H1 (cell line): ENCODE results near the gene CDYL. TPM values are rescaled to one million over a fixed set of nuclear protein-coding genes. Genes with fewer than 3 reads are reported as not detected.

Experiments used
- CTCF ChIA-PET: fragments of 300-600 bp; sonication (Branson Sonifier 250); formaldehyde crosslinking; loops from one replicate; lab custom pipeline; 2021; ENCODE audit not compliant: partially characterized antibody; lab: Charles Lee
- POLR2A ChIA-PET: fragments of 300-600 bp; sonication (Branson Sonifier 250); formaldehyde crosslinking; loops from one replicate; lab custom pipeline; 2021; ENCODE audit warnings: inconsistent platforms; ENCODE audit not compliant: partially characterized antibody; lab: Charles Lee
- DNase-seq, 2 experiments: peaks; one replicate each; pipeline versions ENCODE4 v3.0.0 to v3.0.0-alpha.2; 2010 to 2022; ENCODE audit warnings: low spot score in 2 of 2, low read depth in 1 of 2, mixed read lengths in 1 of 2
- FAIRE-seq: peaks from 2 replicates; lab custom pipeline; 2011; peaks lifted over from hg19 to GRCh38; lab: Jason Lieb, UNC
- H2AFZ ChIP-seq: 2 replicates; pipeline ENCODE4 v1.8.1; 2012; ENCODE audit warnings: low read length, inconsistent platforms
- H2AK5ac ChIP-seq: 2 replicates; pipeline ENCODE4 v1.6.1; 2013; ENCODE audit warnings: low read depth, low read length
- H2BK120ac ChIP-seq: replicated peaks from 2 replicates; pipeline ENCODE3; 2013; ENCODE audit warnings: low read depth, low read length, inconsistent platforms
- H2BK12ac ChIP-seq: 2 replicates; pipeline ENCODE4 v1.6.1; 2013; ENCODE audit warnings: low read depth, low read length
- H2BK15ac ChIP-seq: 2 replicates; pipeline ENCODE4 v1.6.1; 2013; ENCODE audit warnings: low read length
- H2BK20ac ChIP-seq: 2 replicates; pipeline ENCODE4 v1.6.1; 2013; ENCODE audit warnings: low read length
- H2BK5ac ChIP-seq: 2 replicates; pipeline ENCODE4 v1.6.1; 2013; ENCODE audit warnings: low read depth, low read length
- H3K14ac ChIP-seq: 2 replicates; pipeline ENCODE4 v1.6.1; 2013; ENCODE audit warnings: inconsistent platforms; ENCODE audit not compliant: insufficient read length
- H3K18ac ChIP-seq: 2 replicates; pipeline ENCODE4 v1.6.1; 2013; ENCODE audit warnings: low read length; ENCODE audit errors: extremely low read depth
- H3K23ac ChIP-seq: 2 replicates; pipeline ENCODE4 v1.6.1; 2013; ENCODE audit warnings: inconsistent platforms; ENCODE audit not compliant: insufficient read length
- H3K23me2 ChIP-seq: 2 replicates; pipeline ENCODE4 v1.6.1; 2013; ENCODE audit warnings: low read depth, low read length
- H3K27ac ChIP-seq: 2 replicates; pipeline ENCODE4 v1.6.1; 2011; ENCODE audit warnings: low read depth, low read length, inconsistent platforms
- H3K27me3 ChIP-seq, 4 experiments: replicated peaks in 1 of 4; 1 replicate in 1 of 4; 2 replicates in 3 of 4; pipeline versions ENCODE4 v1.6.1 to v1.8.1; 2011 to 2013; ENCODE audit warnings: low read length in 3 of 4, mild to moderate bottlenecking in 3 of 4, inconsistent platforms in 2 of 4, mixed read lengths in 2 of 4, moderate library complexity in 1 of 4; ENCODE audit not compliant: control insufficient read depth in 3 of 4, insufficient read depth in 3 of 4; ENCODE audit errors: extremely low read depth in 1 of 4
- H3K36me3 ChIP-seq, 4 experiments: 2 replicates each; pipeline versions ENCODE4 v1.6.1 to v1.8.1; 2011 to 2013; ENCODE audit warnings: mild to moderate bottlenecking in 4 of 4, low read length in 3 of 4, moderate library complexity in 2 of 4, control low read depth in 1 of 4, inconsistent platforms in 1 of 4; ENCODE audit not compliant: insufficient read depth in 4 of 4, control insufficient read depth in 2 of 4
- H3K4ac ChIP-seq: replicated peaks from 2 replicates; pipeline ENCODE3; 2013; ENCODE audit warnings: low read length, low read depth, mixed read lengths, inconsistent platforms; ENCODE audit not compliant: insufficient read length
- H3K4me1 ChIP-seq, 4 experiments: replicated peaks in 1 of 4; 1 replicate in 1 of 4; 2 replicates in 3 of 4; pipeline versions ENCODE4 v1.6.1 to v1.8.1; 2011 to 2013; ENCODE audit warnings: low read length in 3 of 4, inconsistent platforms in 2 of 4, mixed read lengths in 1 of 4; ENCODE audit not compliant: insufficient read depth in 4 of 4, control insufficient read depth in 3 of 4
- H3K4me2 ChIP-seq, 2 experiments: 2 replicates each; pipeline versions ENCODE4 v1.6.1 to v1.8.1; 2011 to 2013; ENCODE audit warnings: low read depth in 2 of 2, low read length in 2 of 2, control low read depth in 1 of 2, inconsistent platforms in 1 of 2, mild to moderate bottlenecking in 1 of 2; ENCODE audit not compliant: insufficient read depth in 1 of 2
- H3K4me3 ChIP-seq, 4 experiments: fragments of 200-600, 300-600 bp in 1 of 4; sonication (generic), shearing (Covaris generic), sonication (Bioruptor Twin) in 1 of 4; 2 replicates each; pipeline versions ENCODE4 v1.5.1 to v1.8.1; 2011 to 2016; ENCODE audit warnings: low read length in 4 of 4, low read depth in 3 of 4, control low read depth in 2 of 4, inconsistent platforms in 2 of 4, mild to moderate bottlenecking in 2 of 4, mixed read lengths in 1 of 4, moderate library complexity in 1 of 4; ENCODE audit not compliant: insufficient read depth in 2 of 4; ENCODE audit errors: extremely low read depth in 1 of 4
- H3K56ac ChIP-seq: replicated peaks from 2 replicates; pipeline ENCODE3; 2013; ENCODE audit warnings: low read depth, mild to moderate bottlenecking, mixed read lengths, low read length, inconsistent platforms; ENCODE audit not compliant: insufficient read length
- H3K79me1 ChIP-seq: 2 replicates; pipeline ENCODE4 v1.6.1; 2013; ENCODE audit warnings: low read depth, low read length, control low read depth
- H3K79me2 ChIP-seq, 2 experiments: 2 replicates each; pipeline versions ENCODE4 v1.6.1 to v1.8.1; 2012 to 2013; ENCODE audit warnings: low read length in 2 of 2, mild to moderate bottlenecking in 2 of 2, inconsistent platforms in 1 of 2; ENCODE audit not compliant: insufficient read depth in 2 of 2, control insufficient read depth in 1 of 2
- H3K9ac ChIP-seq, 4 experiments: replicated peaks in 1 of 4; 1 replicate in 1 of 4; 2 replicates in 3 of 4; pipeline versions ENCODE4 v1.6.1 to v1.8.1; 2011 to 2013; ENCODE audit warnings: low read depth in 3 of 4, low read length in 3 of 4, control low read depth in 2 of 4, mild to moderate bottlenecking in 2 of 4, moderate library complexity in 2 of 4, inconsistent platforms in 1 of 4; ENCODE audit errors: extremely low read depth in 1 of 4
- H3K9me3 ChIP-seq, 2 experiments: 2 replicates each; pipeline versions ENCODE4 v1.6.1 to v1.8.1; 2012 to 2013; ENCODE audit warnings: mild to moderate bottlenecking in 2 of 2, moderate library complexity in 2 of 2, control low read depth in 1 of 2, inconsistent platforms in 1 of 2, low read depth in 1 of 2, low read length in 1 of 2, mixed read lengths in 1 of 2; ENCODE audit not compliant: insufficient read depth in 2 of 2
- H4K20me1 ChIP-seq, 2 experiments: replicated peaks in 1 of 2; 2 replicates each; pipeline versions ENCODE3 to v1.8.1; 2011 to 2013; ENCODE audit warnings: inconsistent platforms in 2 of 2, low read length in 2 of 2, mild to moderate bottlenecking in 1 of 2; ENCODE audit not compliant: insufficient read depth in 2 of 2, control insufficient read depth in 1 of 2
- H4K5ac ChIP-seq: 2 replicates; pipeline ENCODE4 v1.6.1; 2013; ENCODE audit warnings: low read length, low read depth, mixed read lengths, inconsistent platforms; ENCODE audit not compliant: insufficient read length
- H4K8ac ChIP-seq: 2 replicates; pipeline ENCODE4 v1.8.0; 2013; ENCODE audit warnings: mild to moderate bottlenecking, moderate library complexity, low read length, inconsistent platforms; ENCODE audit not compliant: insufficient read depth; ENCODE audit errors: extremely low read depth
- H4K91ac ChIP-seq: replicated peaks from 2 replicates; pipeline ENCODE3; 2013; ENCODE audit warnings: low read length, mixed read lengths, inconsistent platforms; ENCODE audit not compliant: insufficient read length
- USF2 ChIP-seq: IDR thresholded peaks from 2 replicates; pipeline ENCODE4 v1.6.1; 2011; ENCODE audit warnings: low read length, improper control_type of control experiment
- WGBS, 2 experiments: shearing (Covaris generic) in 1 of 2; methylation state at CpG; one replicate each; pipeline versions ENCODE4 v1.1.6 to v1.1.7; 2013 to 2015; ENCODE audit warnings: low lambda C conversion rate in 2 of 2, mixed read lengths in 2 of 2, inconsistent platforms in 1 of 2, low coverage in 1 of 2, missing lambda C conversion rate in 1 of 2; ENCODE audit not compliant: insufficient replicate concordance in 2 of 2, insufficient coverage in 1 of 2, insufficient read length in 1 of 2; ENCODE audit errors: extremely low coverage in 1 of 2, missing lambda C conversion rate in 1 of 2; 5-methylcytosine and 5-hydroxymethylcytosine counted together
- polyA plus RNA-seq, 7 experiments: library from polyadenylated mRNA; depleted of rRNA in 3 of 7; stranded (reverse) in 5 of 7; unstranded in 2 of 7; fragments of >200 nt in 5 of 7; fragments of 200-250 nt in 2 of 7; gene quantifications; 1 replicate in 5 of 7; 2 replicates in 1 of 7; 4 replicates in 1 of 7; pipeline versions ENCODE4 v1.2.1 to v1.2.3, GENCODE V29; 2011 to 2013; ENCODE audit warnings: missing spikeins in 2 of 7, mixed read lengths in 2 of 7
- total RNA-seq: library from RNA; stranded (reverse); fragmentation: NEBNext Ultra II Directional; extraction: Animal tissue kit (Norgen Biotek cat#: 25700); gene quantifications from 2 replicates; pipeline ENCODE4 v1.2.1, GENCODE V29; 2021

CDYL gene
- total and polyA plus RNA-seq, 2 of the 8 experiments (the other 6 are each of a cell fraction or from before 2014, with no cell fraction given): 56.4 to 119 TPM

- no peak overlapping the region for H4K5ac ChIP-seq
- FAIRE-seq: no peak
These were observed 77.1 kb downstream of the CDYL start for GRCh38 chr6:4853349-4853748.

More at GRCh38 chr6:4853349-4853748, 77.1 kb downstream of the CDYL start:
- peaks cover 0 to 3% (median under 1%) of the 10 kb centered on the region in 4 experiments; a peak in 2 of 7 replicates for H3K4me1 ChIP-seq
- no peak overlapping the region for H3K4me2 ChIP-seq
- H3K14ac ChIP-seq: no peak overlapping the region
- peaks cover 26% of the 10 kb centered on the region for H3K79me1 ChIP-seq
- CTCF ChIA-PET: interaction anchor here (0.7 to 1.6 kb wide), 5 partner anchors 9 to 74 kb away, joined by 3 to 9 read pairs (median 4); no protein-coding TSS in a partner anchor
- H2BK120ac ChIP-seq: no peak overlapping the region
- no peaks in the 10 kb centered on the region for H3K9me3 ChIP-seq
- H3K56ac ChIP-seq: no peak overlapping the region
- DNase-seq: no peak
- H3K4ac ChIP-seq: no peak overlapping the region
- no peak overlapping the region for H2BK15ac ChIP-seq
- peaks cover 24 to 100% of the 10 kb centered on the region in 2 experiments for H3K79me2 ChIP-seq
- H3K27me3 ChIP-seq: no peaks in the 10 kb centered on the region
- peaks cover 4% of the 10 kb centered on the region; the same call in 1 of the 2 replicates for H3K23me2 ChIP-seq
- no peak overlapping the region for H3K18ac ChIP-seq
- no peak overlapping the region for H4K91ac ChIP-seq
- H3K27ac ChIP-seq: no peak overlapping the region
- H3K4me3 ChIP-seq: no peak overlapping the region
- 91% methylated on average over 4 of the region's 4 CpGs; no CpG with 5 or more reads in 1 of the 2 experiments for WGBS, 2 experiments
- H3K23ac ChIP-seq: no peak overlapping the region
- POLR2A ChIA-PET: interaction anchor here (0.5 kb wide), 1 partner anchor 101 kb away, joined by 3 read pairs; no protein-coding TSS in a partner anchor
- no peak overlapping the region for H3K9ac ChIP-seq
- H2BK20ac ChIP-seq: no peak overlapping the region
- H4K20me1 ChIP-seq: peaks cover 56 to 65% of the 10 kb centered on the region in 2 experiments
- H3K36me3 ChIP-seq: peaks cover 0 to 2% (median 0%) of the 10 kb centered on the region in 4 experiments; a peak in 1 of 8 replicates
- no peak overlapping the region for H2BK5ac ChIP-seq
- no peak overlapping the region for H2AFZ ChIP-seq
- H2BK12ac ChIP-seq: no peak overlapping the region
- TF ChIP-seq USF2: no peak
- no peak overlapping the region for H4K8ac ChIP-seq
- no peak overlapping the region for H2AK5ac ChIP-seq
